Spleen (tissue), 11 donors: ENCODE measurements around the gene CBL. TPM values are rescaled to one million over a fixed set of nuclear protein-coding genes. Genes with fewer than 3 reads are reported as not detected.
A peak's percentile ranks its signal among the peaks of the same experiment; 100 is the strongest.

Experiments
- DNase-seq: peaks from one replicate; pipeline ENCODE4 v3.0.0-alpha.2; 2020
- H3K27ac ChIP-seq, 8 donors: fragments of 200-600 bp; sonication (generic) in 7 of 8; 1 replicate in 4 of 8; 2 replicates in 4 of 8; pipeline versions ENCODE4 v1.5.0 to v1.8.0; 2016 to 2021; ENCODE audit warnings: inconsistent platforms in 4 of 8, mild to moderate bottlenecking in 4 of 8, moderate library complexity in 1 of 8
- H3K27me3 ChIP-seq, 7 donors: fragments of 200-600 bp; sonication (generic) in 6 of 7; replicated peaks in 1 of 7; 1 replicate in 4 of 7; 2 replicates in 3 of 7; pipeline versions ENCODE4 v1.5.0 to v1.8.0; 2016 to 2021; ENCODE audit warnings: inconsistent platforms in 3 of 7, mild to moderate bottlenecking in 1 of 7
- H3K36me3 ChIP-seq, 6 donors: fragments of 200-600 bp; sonication (generic) in 5 of 6; 1 replicate in 4 of 6; 2 replicates in 2 of 6; pipeline versions ENCODE4 v1.5.0 to v1.8.0; 2016 to 2021; ENCODE audit warnings: inconsistent platforms in 2 of 6
- H3K4me1 ChIP-seq, 6 donors: fragments of 200-600 bp; sonication (generic) in 5 of 6; 1 replicate in 3 of 6; 2 replicates in 3 of 6; pipeline versions ENCODE4 v1.5.0 to v1.8.0; 2016 to 2021; ENCODE audit warnings: inconsistent platforms in 3 of 6
- H3K4me3 ChIP-seq, 8 donors: fragments of 200-600 bp; sonication (generic) in 7 of 8; 1 replicate in 4 of 8; 2 replicates in 4 of 8; pipeline versions ENCODE4 v1.5.0 to v1.8.0; 2016 to 2021; ENCODE audit warnings: inconsistent platforms in 4 of 8, mild to moderate bottlenecking in 4 of 8, moderate library complexity in 2 of 8
- H3K9me3 ChIP-seq, 8 donors: fragments of 200-600 bp; sonication (generic) in 7 of 8; 1 replicate in 4 of 8; 2 replicates in 4 of 8; pipeline versions ENCODE4 v1.5.0 to v1.8.0; 2016 to 2021; ENCODE audit warnings: inconsistent platforms in 4 of 8
- POLR2A ChIP-seq, 3 donors: fragments of 450-650 bp; IDR thresholded peaks; one replicate each; pipeline ENCODE4 v1.5.1; 2017; ENCODE audit warnings: antibody characterized with exemption in 3 of 3, mild to moderate bottlenecking in 1 of 3
- POLR2AphosphoS5 ChIP-seq, 3 donors: sonication (generic); formaldehyde crosslinking; IDR thresholded peaks; one replicate each; pipeline ENCODE4 v1.5.1; 2017; ENCODE audit warnings: antibody characterized with exemption in 3 of 3
- WGBS, 5 donors: extraction: QIAGEN DNeasy Blood & Tissue Kit in 3 of 5; methylation state at CpG; one replicate each; pipeline versions ENCODE4 v1.1.5 to v1.1.7; 2013 to 2018; 5-methylcytosine and 5-hydroxymethylcytosine counted together
- intact Hi-C: fragments of 100-400 bp; cut with DNase I; formaldehyde crosslinking; loops from one replicate; pipeline ENCODE4 v1.15.0; 2023; ENCODE audit warnings: low total_unique reads
- polyA plus RNA-seq, 3 donors: library from polyadenylated mRNA; stranded (reverse); fragments of 200-250 nt; gene quantifications; one replicate each; pipeline ENCODE4 v1.2.1, GENCODE V29; 2013
- total RNA-seq, 7 donors: library from RNA; depleted of rRNA in 3 of 7; stranded (reverse); fragments of >200 nt in 3 of 7; fragmentation: NEBNext Ultra II Directional in 4 of 7; extraction: Animal tissue kit (Norgen Biotek cat#: 25700) in 4 of 7; gene quantifications; one replicate each; pipeline versions ENCODE4 v1.1.0 to v1.2.1, GENCODE V29; 2016 to 2021
- TF ChIP-seq, protein P1 (sequence below), 11 experiments: fragments of 200-600 bp in 7 of 11; fragments of 450-650 bp in 4 of 11; sonication (generic) in 4 of 11; IDR thresholded peaks in 8 of 11; conservative IDR thresholded peaks in 3 of 11; 1 replicate in 7 of 11; 2 replicates in 4 of 11; pipeline versions ENCODE4 v1.4.0 to v1.8.0; 2016 to 2021; ENCODE audit warnings: antibody characterized with exemption in 11 of 11, inconsistent platforms in 4 of 11, mild to moderate bottlenecking in 1 of 11
- donor health status: healthy with polysubstance abuse.
- donor health status: DM: no; HTN: no; CAD: no; lungs with moderate emphysema.
- donor health status: DM: no; HTN: no; CAD: no.
- donor health status: Bipolar disorder and iron deficiency.
- donor health status: healthy.
- donor health status: DM: no; HTN: no; CAD: no.
- donor health status: DM: yes; HTN: yes; CAD: no.

Gene CBL
- total and polyA plus RNA-seq, 10 donors = 9.4 to 56.3 (median 45.8) TPM

- intact Hi-C loops = no loop called here
- TF ChIP-seq, protein P1, sequence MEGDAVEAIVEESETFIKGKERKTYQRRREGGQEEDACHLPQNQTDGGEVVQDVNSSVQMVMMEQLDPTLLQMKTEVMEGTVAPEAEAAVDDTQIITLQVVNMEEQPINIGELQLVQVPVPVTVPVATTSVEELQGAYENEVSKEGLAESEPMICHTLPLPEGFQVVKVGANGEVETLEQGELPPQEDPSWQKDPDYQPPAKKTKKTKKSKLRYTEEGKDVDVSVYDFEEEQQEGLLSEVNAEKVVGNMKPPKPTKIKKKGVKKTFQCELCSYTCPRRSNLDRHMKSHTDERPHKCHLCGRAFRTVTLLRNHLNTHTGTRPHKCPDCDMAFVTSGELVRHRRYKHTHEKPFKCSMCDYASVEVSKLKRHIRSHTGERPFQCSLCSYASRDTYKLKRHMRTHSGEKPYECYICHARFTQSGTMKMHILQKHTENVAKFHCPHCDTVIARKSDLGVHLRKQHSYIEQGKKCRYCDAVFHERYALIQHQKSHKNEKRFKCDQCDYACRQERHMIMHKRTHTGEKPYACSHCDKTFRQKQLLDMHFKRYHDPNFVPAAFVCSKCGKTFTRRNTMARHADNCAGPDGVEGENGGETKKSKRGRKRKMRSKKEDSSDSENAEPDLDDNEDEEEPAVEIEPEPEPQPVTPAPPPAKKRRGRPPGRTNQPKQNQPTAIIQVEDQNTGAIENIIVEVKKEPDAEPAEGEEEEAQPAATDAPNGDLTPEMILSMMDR (IDR thresholded peaks at IDR 0.05 in 8 of 11, conservative IDR thresholded peaks at IDR 0.05 in 3 of 11) = no peak
- TF ChIP-seq POLR2AphosphoS5 (IDR thresholded peaks at IDR 0.05) (no peak), POLR2A (IDR thresholded peaks at IDR 0.05) (no peak)
- Histone ChIP-seq H3K36me3 (peaks cover 7 to 100% (median 66%) of the 10 kb centered on the region in 6 donors), H3K9me3 (no peaks in the 10 kb centered on the region), H3K4me1 (no peaks in the 10 kb centered on the region), H3K27ac (no peak overlapping the region), H3K27me3 (no peaks in the 10 kb centered on the region), H3K4me3 (no peak overlapping the region)
- 94 to 97% (median 94%) methylated on average over 2 of the region's 2 CpGs for WGBS, 5 donors
- DNase-seq = no peak
Observed at GRCh38 chr11:119298726-119299125, 92.6 kb downstream of the CBL start.

GRCh38 chr11:119299416-119299815 lies 93.3 kb downstream of the CBL start:
- Histone ChIP-seq H3K36me3 (peaks cover 7 to 100% (median 73%) of the 10 kb centered on the region in 6 donors), H3K4me1 (no peaks in the 10 kb centered on the region), H3K27ac (no peak overlapping the region), H3K9me3 (no peaks in the 10 kb centered on the region), H3K4me3 (no peak overlapping the region), H3K27me3 (no peaks in the 10 kb centered on the region)
- no peak for TF ChIP-seq POLR2AphosphoS5 (IDR thresholded peaks at IDR 0.05)
- TF ChIP-seq POLR2A (IDR thresholded peaks at IDR 0.05) = no peak
- TF ChIP-seq, protein P1 (IDR thresholded peaks at IDR 0.05 in 8 of 11, conservative IDR thresholded peaks at IDR 0.05 in 3 of 11) = no peak
- no peak for DNase-seq
- intact Hi-C loops = no loop called here
- WGBS, 5 donors = 95 to 99% (median 97%) methylated on average over 9 of the region's 9 CpGs

DNA sequence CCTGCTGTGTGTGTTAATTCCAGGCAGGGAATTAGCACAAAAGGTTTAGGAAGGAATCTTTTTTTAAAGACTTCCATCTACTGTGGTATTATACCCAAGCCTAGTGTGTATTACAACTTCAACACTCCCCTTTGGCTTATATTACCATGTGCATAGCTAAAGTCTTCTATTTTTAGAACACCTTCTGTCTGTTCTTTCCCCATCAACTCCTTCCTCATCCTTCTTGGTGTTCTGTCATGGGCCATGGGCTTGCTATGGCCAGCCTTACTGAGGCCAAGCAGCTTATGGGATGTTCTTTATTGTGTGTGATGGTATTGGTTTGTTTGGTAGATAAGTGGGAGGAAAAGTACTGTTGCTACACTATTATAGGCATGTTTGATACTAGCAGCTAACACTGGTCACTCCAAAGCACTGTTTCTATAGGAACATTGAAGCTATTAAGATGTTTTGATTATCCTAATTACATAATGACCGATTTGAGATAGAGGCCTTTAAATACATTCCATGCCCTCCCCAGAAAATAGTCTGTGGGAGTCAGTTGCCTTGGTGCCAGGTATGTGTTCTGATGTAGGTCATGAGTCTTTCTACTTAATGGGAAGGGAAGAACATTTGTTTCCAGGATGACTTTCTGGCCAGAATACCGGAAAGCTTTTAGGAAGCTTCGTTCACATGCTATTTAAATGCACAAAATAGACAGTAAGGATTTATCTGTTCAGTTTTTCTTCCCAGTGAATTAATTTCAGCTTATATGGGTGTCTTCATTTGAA lies 94.2 kb downstream of the CBL start:
- no peak for DNase-seq
- Histone ChIP-seq H3K4me1 (no peaks in the 10 kb centered on the region), H3K36me3 (peaks cover 7 to 100% (median 80%) of the 10 kb centered on the region in 6 donors), H3K4me3 (no peak overlapping the region), H3K27me3 (no peaks in the 10 kb centered on the region), H3K27ac (peak overlapping the region in 1 of 8 donors; percentile 2), H3K9me3 (no peaks in the 10 kb centered on the region)
- 78 to 92% (median 86%) methylated on average over 3 of the region's 3 CpGs for WGBS, 5 donors
- intact Hi-C loops = no loop called here
- TF ChIP-seq POLR2A (IDR thresholded peaks at IDR 0.05) (no peak), POLR2AphosphoS5 (IDR thresholded peaks at IDR 0.05) (no peak)
- TF ChIP-seq, protein P1 (IDR thresholded peaks at IDR 0.05 in 8 of 11, conservative IDR thresholded peaks at IDR 0.05 in 3 of 11) = no peak

- WGBS, 5 donors = 91 to 99% (median 94%) methylated on average over 5 of the region's 5 CpGs
- no peaks in the 10 kb centered on the region for H3K9me3 ChIP-seq
- no peak for DNase-seq
- intact Hi-C loops = no loop called here
- H3K36me3 ChIP-seq = peaks cover 7 to 100% (median 70%) of the 10 kb centered on the region in 6 donors
- peaks cover 0 to 14% (median 0%) of the 10 kb centered on the region in 6 donors for H3K4me1 ChIP-seq
- TF ChIP-seq POLR2A (IDR thresholded peaks at IDR 0.05) (no peak), POLR2AphosphoS5 (IDR thresholded peaks at IDR 0.05) (no peak)
- TF ChIP-seq, protein P1 (IDR thresholded peaks at IDR 0.05 in 8 of 11, conservative IDR thresholded peaks at IDR 0.05 in 3 of 11) = no peak
- no peaks in the 10 kb centered on the region for H3K27me3 ChIP-seq
- H3K27ac ChIP-seq = no peak overlapping the region
- H3K4me3 ChIP-seq = no peak overlapping the region
Observed at GRCh38 chr11:119303227-119303718, 97.1 kb downstream of the CBL start.
